Stomach (tissue), 4 donors: ENCODE measurements around the gene HAX1.

Experiments used
- POLR2A ChIP-seq, 4 donors: fragments of 450-650 bp; IDR thresholded peaks; one replicate each; pipeline ENCODE4 v1.6.1; 2016; ENCODE audit warnings: antibody characterized with exemption in 4 of 4, control low read depth in 2 of 4, mild to moderate bottlenecking in 1 of 4, moderate library complexity in 1 of 4
- TF ChIP-seq, protein P1 (sequence below), 7 experiments: fragments of 450-650 bp in 4 of 7; fragments of 200-600 bp in 3 of 7; sonication (generic) in 3 of 7; IDR thresholded peaks; one replicate each; pipeline ENCODE4 v1.5.1; 2016 to 2019; ENCODE audit warnings: antibody characterized with exemption in 7 of 7, control low read depth in 2 of 7, mild to moderate bottlenecking in 1 of 7

DNA sequence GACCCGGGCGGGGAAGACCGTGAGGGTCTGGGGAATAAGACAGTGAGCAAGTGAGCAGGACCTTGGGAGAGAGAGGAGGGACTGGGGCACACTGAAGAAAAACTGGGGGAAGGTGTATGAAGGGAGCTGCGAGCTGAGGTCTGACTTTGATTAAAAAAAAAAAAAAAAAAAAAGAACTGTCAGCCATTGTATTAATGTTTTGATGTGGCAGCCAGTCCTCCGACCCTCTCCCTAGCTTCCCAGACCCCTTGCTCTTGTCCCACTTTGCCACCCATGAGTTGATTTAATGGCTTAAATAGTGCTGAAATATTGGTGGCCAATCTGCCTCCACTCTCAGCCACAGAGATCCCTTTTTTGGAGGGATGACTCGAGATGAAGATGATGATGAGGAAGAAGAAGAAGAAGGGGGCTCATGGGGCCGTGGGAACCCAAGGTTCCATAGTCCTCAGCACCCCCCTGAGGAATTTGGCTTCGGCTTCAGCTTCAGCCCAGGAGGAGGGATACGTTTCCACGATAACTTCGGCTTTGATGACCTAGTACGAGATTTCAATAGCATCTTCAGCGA, 652 bp downstream of the HAX1 start:
- TF ChIP-seq, protein P1, sequence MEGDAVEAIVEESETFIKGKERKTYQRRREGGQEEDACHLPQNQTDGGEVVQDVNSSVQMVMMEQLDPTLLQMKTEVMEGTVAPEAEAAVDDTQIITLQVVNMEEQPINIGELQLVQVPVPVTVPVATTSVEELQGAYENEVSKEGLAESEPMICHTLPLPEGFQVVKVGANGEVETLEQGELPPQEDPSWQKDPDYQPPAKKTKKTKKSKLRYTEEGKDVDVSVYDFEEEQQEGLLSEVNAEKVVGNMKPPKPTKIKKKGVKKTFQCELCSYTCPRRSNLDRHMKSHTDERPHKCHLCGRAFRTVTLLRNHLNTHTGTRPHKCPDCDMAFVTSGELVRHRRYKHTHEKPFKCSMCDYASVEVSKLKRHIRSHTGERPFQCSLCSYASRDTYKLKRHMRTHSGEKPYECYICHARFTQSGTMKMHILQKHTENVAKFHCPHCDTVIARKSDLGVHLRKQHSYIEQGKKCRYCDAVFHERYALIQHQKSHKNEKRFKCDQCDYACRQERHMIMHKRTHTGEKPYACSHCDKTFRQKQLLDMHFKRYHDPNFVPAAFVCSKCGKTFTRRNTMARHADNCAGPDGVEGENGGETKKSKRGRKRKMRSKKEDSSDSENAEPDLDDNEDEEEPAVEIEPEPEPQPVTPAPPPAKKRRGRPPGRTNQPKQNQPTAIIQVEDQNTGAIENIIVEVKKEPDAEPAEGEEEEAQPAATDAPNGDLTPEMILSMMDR (IDR thresholded peaks at IDR 0.05): no peak
- no peak for TF ChIP-seq POLR2A (IDR thresholded peaks at IDR 0.05)
